Right lobe of liver (tissue), 4 donors: Measurements from ENCODE around the gene GDF2.

Experiments used
- POLR2A ChIP-seq: fragments of 450-650 bp; IDR thresholded peaks from one replicate; pipeline ENCODE4 v1.6.1; 2017; ENCODE audit warnings: antibody characterized with exemption, mild to moderate bottlenecking
- TF ChIP-seq, protein P1 (sequence below), 4 donors: fragments of 200-600 bp in 3 of 4; fragments of 450-650 bp in 1 of 4; IDR thresholded peaks; one replicate each; pipeline versions ENCODE4 v1.5.1 to v1.8.0; 2016 to 2022; ENCODE audit warnings: antibody characterized with exemption in 4 of 4, mild to moderate bottlenecking in 2 of 4
- donor health status: DM: no; HTN: no; CAD: no.
- donor health status: DM: no; HTN: no; CAD: no.
- donor health status: DM: no; HTN: yes; CAD: no.

DNA sequence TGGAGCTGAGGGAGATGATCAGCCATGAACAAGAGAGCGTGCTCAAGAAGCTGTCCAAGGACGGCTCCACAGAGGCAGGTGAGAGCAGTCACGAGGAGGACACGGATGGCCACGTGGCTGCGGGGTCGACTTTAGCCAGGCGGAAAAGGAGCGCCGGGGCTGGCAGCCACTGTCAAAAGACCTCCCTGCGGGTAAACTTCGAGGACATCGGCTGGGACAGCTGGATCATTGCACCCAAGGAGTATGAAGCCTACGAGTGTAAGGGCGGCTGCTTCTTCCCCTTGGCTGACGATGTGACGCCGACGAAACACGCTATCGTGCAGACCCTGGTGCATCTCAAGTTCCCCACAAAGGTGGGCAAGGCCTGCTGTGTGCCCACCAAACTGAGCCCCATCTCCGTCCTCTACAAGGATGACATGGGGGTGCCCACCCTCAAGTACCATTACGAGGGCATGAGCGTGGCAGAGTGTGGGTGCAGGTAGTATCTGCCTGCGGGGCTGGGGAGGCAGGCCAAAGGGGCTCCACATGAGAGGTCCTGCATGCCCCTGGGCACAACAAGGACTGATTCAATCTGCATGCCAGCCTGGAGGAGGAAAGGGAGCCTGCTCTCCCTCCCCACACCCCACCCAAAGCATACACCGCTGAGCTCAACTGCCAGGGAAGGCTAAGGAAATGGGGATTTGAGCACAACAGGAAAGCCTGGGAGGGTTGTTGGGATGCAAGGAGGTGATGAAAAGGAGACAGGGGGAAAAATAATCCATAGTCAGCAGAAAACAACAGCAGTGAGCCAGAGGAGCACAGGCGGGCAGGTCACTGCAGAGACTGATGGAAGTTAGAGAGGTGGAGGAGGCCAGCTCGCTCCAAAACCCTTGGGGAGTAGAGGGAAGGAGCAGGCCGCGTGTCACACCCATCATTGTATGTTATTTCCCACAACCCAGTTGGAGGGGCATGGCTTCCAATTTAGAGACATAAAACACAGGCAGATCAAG lies 3.3 kb downstream of the GDF2 start:
- TF ChIP-seq, protein P1, sequence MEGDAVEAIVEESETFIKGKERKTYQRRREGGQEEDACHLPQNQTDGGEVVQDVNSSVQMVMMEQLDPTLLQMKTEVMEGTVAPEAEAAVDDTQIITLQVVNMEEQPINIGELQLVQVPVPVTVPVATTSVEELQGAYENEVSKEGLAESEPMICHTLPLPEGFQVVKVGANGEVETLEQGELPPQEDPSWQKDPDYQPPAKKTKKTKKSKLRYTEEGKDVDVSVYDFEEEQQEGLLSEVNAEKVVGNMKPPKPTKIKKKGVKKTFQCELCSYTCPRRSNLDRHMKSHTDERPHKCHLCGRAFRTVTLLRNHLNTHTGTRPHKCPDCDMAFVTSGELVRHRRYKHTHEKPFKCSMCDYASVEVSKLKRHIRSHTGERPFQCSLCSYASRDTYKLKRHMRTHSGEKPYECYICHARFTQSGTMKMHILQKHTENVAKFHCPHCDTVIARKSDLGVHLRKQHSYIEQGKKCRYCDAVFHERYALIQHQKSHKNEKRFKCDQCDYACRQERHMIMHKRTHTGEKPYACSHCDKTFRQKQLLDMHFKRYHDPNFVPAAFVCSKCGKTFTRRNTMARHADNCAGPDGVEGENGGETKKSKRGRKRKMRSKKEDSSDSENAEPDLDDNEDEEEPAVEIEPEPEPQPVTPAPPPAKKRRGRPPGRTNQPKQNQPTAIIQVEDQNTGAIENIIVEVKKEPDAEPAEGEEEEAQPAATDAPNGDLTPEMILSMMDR (IDR thresholded peaks at IDR 0.05) = no peak
- no peak for TF ChIP-seq POLR2A
